Peyer's patch (tissue), 4 donors: ENCODE results near the gene ANKRD13C.

Experiments
- POLR2A ChIP-seq, 2 donors: fragments of 450-650 bp; IDR thresholded peaks; one replicate each; pipeline ENCODE4 v1.5.1; 2017; ENCODE audit warnings: antibody characterized with exemption in 2 of 2, mild to moderate bottlenecking in 2 of 2, moderate library complexity in 2 of 2
- TF ChIP-seq, protein P1 (sequence below), 6 experiments: fragments of 450-650 bp in 4 of 6; fragments of 200-600 bp in 2 of 6; sonication (generic) in 1 of 6; IDR thresholded peaks; one replicate each; pipeline ENCODE4 v1.5.1; 2017 to 2019; ENCODE audit warnings: antibody characterized with exemption in 6 of 6, mild to moderate bottlenecking in 3 of 6, moderate library complexity in 1 of 6

DNA sequence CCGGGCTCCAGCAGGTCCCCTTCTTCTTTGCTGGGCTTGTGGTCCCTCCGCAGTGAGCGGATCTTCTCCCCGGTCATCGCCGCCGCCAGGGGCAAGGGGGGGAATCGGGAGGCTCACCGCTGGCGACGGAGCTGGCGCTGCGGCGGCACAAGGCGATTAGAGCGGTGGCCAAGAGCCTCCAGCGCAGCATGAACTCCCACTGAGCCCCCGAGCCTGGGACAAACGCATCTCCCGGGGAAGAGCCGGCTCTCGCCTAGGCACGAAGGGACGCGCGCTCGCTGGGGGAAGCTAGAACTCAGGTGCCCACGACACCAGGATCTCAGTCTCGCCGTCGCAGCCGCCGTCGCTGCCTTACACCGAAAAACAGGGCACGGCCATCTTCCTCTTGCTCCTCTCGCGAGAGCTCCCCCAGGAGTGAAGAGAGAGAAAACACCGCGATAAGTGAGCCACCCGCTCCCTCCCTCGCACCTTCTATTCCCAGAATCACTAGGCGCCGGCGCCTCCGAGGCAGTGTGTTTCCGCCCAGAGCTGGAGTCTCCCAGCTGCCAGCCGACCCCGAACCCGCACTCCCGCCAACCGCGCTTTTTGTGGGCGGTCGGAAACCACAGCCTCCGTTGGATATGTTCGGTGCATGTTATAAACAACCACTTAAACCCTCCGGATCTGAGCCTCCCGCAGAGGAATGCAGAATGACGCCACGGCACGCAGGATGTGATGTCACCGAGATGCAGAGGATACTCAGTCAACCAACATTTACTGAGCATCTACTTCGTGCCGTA, at the start of gene ANKRD13C:
- TF ChIP-seq, protein P1, sequence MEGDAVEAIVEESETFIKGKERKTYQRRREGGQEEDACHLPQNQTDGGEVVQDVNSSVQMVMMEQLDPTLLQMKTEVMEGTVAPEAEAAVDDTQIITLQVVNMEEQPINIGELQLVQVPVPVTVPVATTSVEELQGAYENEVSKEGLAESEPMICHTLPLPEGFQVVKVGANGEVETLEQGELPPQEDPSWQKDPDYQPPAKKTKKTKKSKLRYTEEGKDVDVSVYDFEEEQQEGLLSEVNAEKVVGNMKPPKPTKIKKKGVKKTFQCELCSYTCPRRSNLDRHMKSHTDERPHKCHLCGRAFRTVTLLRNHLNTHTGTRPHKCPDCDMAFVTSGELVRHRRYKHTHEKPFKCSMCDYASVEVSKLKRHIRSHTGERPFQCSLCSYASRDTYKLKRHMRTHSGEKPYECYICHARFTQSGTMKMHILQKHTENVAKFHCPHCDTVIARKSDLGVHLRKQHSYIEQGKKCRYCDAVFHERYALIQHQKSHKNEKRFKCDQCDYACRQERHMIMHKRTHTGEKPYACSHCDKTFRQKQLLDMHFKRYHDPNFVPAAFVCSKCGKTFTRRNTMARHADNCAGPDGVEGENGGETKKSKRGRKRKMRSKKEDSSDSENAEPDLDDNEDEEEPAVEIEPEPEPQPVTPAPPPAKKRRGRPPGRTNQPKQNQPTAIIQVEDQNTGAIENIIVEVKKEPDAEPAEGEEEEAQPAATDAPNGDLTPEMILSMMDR (IDR thresholded peaks at IDR 0.05), result peak in 2 of 6 experiments; percentile 4 to 17
- peak in 1 of 2 donors; percentile 77 for TF ChIP-seq POLR2A (IDR thresholded peaks at IDR 0.05)
